Activated T-helper 1 cell treated with anti-CD3 and anti-CD28 coated beads, Interleukin-12 subunit alpha, Interleukin-12 subunit beta, Interleukin-2, Interleukin-4 antibody, amounts not matched to agents 30 ng/mL and 10 ng/mL and 1 ng/mL, durations not matched to agents 14 hours and 24 hours and 36 hours (primary cell): ENCODE results near the gene PRKCA. TPM values are rescaled to one million over a fixed set of nuclear protein-coding genes. Genes with fewer than 3 reads are reported as not detected.
"Not testable (repeated sequence)": the region's sequence is repeated elsewhere in the genome, so short reads cannot be mapped to it uniquely, and the experiment has no call there.

ENCODE experiments used
- DNase-seq: peaks from one replicate; pipeline ENCODE4 v3.0.0; 2021; ENCODE audit warnings: low spot score
- H3K27ac Mint-ChIP-seq: one replicate; pipeline ENCODE4 v1.8.0; 2021; ENCODE audit warnings: mild to moderate bottlenecking, mixed read lengths
- H3K27me3 Mint-ChIP-seq: one replicate; pipeline ENCODE4 v1.8.0; 2022; ENCODE audit warnings: mild to moderate bottlenecking, moderate library complexity, mixed read lengths; ENCODE audit not compliant: insufficient read depth
- H3K36me3 Mint-ChIP-seq: one replicate; pipeline ENCODE4 v1.8.0; 2021; ENCODE audit warnings: low read depth, mixed read lengths
- H3K4me1 Mint-ChIP-seq: one replicate; pipeline ENCODE4 v1.8.0; 2021; ENCODE audit warnings: low read depth, mixed read lengths
- H3K4me3 Mint-ChIP-seq: one replicate; pipeline ENCODE4 v1.8.0; 2021; ENCODE audit warnings: mild to moderate bottlenecking, moderate library complexity, mixed read lengths
- H3K9me3 Mint-ChIP-seq: one replicate; pipeline ENCODE4 v1.8.0; 2021; ENCODE audit warnings: mixed read lengths
- intact Hi-C: fragments of 100-400 bp; cut with micrococcal nuclease; formaldehyde crosslinking; loops from one replicate; pipeline ENCODE4 v1.15.1; 2024
- total RNA-seq: library from RNA; stranded (reverse); gene quantifications from 2 replicates; pipeline ENCODE4 v1.2.3, GENCODE V29; 2022

PRKCA gene
- total RNA-seq, 1 donor from 2014 or later = 157 TPM

DNA sequence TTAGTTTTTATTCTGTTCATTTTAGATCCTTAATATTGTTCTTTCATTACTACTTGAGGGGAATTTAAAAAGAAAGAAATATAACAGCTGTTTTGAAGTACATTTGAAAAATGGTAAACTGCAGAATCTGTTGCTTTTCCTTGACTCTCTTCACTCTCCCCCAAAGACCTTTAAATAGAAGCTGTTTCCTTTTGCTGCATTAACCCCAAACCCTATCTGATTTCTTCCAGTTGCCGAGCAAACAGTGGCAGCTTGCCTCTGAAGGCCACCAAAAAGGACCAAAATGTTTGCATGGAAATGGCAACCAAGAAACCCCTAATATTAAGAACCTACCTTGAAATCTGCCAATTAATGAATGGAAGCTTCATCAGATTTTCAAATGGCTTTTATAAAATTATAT, 37.1 kb downstream of the PRKCA start:
- no peaks in the 10 kb centered on the region for H3K27me3 Mint-ChIP-seq
- H3K36me3 Mint-ChIP-seq = peaks cover 38% of the 10 kb centered on the region
- peaks cover 59% of the 10 kb centered on the region for H3K4me1 Mint-ChIP-seq
- H3K4me3 Mint-ChIP-seq = no peak overlapping the region
- DNase-seq = no peak
- H3K27ac Mint-ChIP-seq = peak overlapping the region; percentile 49
- intact Hi-C loops = no loop called here
- H3K9me3 Mint-ChIP-seq = no peaks in the 10 kb centered on the region

DNA sequence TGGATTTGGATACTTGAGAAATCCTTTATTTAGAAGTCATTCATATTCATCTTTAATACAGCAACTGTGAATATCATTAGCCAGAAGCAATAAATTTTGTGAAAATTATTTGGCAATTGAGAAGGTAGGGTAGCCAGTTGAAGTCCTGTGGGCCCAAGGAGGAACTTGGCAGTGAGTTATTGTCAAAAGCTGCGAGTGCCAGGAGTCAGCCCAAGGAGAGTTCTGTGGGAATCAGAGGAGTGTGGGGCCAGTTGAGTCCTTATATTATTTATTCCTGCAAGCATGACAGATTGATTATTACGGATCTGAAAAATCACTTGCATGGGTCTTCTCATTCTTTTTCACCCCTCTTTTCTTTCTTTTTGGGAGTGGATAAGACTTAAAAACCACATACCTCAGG, 38.3 kb downstream of the PRKCA start:
- H3K4me3 Mint-ChIP-seq = no peak overlapping the region
- H3K27me3 Mint-ChIP-seq = no peaks in the 10 kb centered on the region
- H3K36me3 Mint-ChIP-seq = peaks cover 30% of the 10 kb centered on the region
- no peak overlapping the region for H3K27ac Mint-ChIP-seq
- H3K4me1 Mint-ChIP-seq = peaks cover 51% of the 10 kb centered on the region
- no peaks in the 10 kb centered on the region for H3K9me3 Mint-ChIP-seq
- intact Hi-C loops = no loop called here
- DNase-seq = no peak

DNA sequence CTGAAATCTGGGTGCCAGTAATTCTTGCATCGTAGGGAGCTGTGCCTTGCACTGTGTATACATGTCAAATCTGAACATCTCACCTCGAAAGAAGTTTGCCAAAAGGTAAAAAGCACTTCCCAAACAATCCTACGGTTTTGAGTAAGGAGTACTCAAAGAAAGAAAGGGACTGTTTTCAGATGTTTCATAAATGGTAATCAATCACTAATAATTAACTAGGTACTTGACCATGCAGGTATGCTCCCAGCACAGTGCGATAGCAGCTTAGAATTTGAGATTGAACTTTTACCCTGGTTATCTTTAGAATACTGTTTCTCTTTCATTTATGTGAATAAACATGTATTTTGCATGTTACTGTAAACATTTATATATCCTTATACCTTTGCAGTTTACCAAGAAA, 39.0 kb downstream of the PRKCA start:
- Mint-ChIP-seq H3K4me1 (peaks cover 51% of the 10 kb centered on the region), H3K27me3 (no peaks in the 10 kb centered on the region), H3K27ac (no peak overlapping the region)

DNA sequence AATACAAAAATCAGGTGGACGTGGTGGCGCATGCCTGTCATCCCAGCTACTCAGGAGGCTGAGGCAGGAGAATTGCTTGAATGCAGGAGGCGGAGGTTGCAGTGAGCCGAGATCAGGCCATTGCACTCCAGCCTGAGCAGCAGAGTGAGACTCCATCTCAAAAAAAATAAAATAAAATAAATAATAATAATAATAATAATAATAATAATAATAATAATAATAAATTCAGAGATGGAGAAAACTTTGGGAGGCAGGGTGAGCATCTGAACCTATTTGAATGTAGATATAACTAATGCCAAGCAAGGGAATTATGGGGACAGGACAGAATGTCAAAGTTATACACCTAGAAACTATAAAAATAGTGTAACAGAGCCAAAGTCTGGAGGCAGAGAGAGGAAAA, 39.9 kb downstream of the PRKCA start:
- peaks cover 22% of the 10 kb centered on the region for H3K36me3 Mint-ChIP-seq
- H3K9me3 Mint-ChIP-seq, H3K27ac Mint-ChIP-seq, intact Hi-C loops, H3K4me3 Mint-ChIP-seq, DNase-seq, H3K27me3 Mint-ChIP-seq: not testable (repeated sequence)
- peaks cover 49% of the 10 kb centered on the region for H3K4me1 Mint-ChIP-seq

More for the DNA sequence above, 39.0 kb downstream of the PRKCA start:
- Mint-ChIP-seq H3K36me3 (peaks cover 25% of the 10 kb centered on the region), H3K9me3 (no peaks in the 10 kb centered on the region), H3K4me3 (no peak overlapping the region)
- intact Hi-C loops = no loop called here
- DNase-seq = no peak

DNA sequence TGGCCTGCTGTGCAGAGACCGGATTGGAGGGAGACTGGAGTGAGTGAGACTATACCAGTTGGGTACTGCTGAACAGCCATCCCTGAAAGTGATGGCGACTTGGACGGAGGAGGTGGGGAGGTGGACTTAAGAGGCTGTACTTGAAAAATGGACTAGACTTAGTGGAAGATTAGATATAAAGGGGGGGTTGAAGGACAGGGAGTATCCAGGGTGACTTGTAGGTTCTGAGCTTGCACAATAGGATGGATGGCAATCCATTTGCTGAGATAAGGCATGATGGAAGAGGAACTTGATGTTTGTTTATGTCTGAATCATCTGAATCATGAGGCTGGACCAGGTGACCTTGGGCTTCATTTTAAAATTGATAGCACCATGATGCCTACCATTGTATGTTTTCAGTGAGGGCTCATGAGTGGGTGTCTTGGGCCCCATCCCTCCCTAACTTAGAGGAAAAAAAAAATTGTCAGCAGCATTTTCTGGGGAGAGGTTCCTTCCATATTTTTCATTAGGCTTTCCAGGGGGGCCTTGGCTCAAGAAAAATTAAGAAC, 41.2 kb downstream of the PRKCA start:
- Mint-ChIP-seq H3K4me3 (no peak overlapping the region), H3K27me3 (no peaks in the 10 kb centered on the region), H3K36me3 (peaks cover 20% of the 10 kb centered on the region), H3K9me3 (no peaks in the 10 kb centered on the region), H3K27ac (no peak overlapping the region), H3K4me1 (peaks cover 48% of the 10 kb centered on the region)
- intact Hi-C loops = no loop called here
- DNase-seq = no peak

DNA sequence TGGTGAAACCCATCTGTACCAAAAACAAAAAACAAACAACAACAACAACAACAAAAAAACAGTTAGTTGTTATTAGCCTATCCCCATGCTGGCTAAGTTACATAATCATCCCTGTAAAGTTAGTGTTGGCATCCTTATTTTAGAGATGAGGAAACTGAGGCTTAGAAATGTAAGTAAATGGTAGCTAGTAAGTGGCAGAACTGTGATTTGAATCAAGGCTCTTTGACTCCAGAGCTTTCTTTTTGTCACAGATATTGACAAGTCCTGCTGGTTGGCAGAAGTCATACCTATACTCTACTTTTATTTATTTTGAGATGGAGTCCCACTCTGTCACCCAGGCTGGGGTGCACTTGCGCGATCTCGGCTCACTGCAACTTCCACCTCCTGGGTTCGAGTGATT, 42.1 kb downstream of the PRKCA start:
- no peak overlapping the region for H3K4me3 Mint-ChIP-seq
- intact Hi-C loops = no loop called here
- H3K9me3 Mint-ChIP-seq = no peaks in the 10 kb centered on the region
- H3K27me3 Mint-ChIP-seq = no peaks in the 10 kb centered on the region
- peaks cover 16% of the 10 kb centered on the region for H3K36me3 Mint-ChIP-seq
- no peak overlapping the region for H3K27ac Mint-ChIP-seq
- no peak for DNase-seq
- peaks cover 48% of the 10 kb centered on the region for H3K4me1 Mint-ChIP-seq

DNA sequence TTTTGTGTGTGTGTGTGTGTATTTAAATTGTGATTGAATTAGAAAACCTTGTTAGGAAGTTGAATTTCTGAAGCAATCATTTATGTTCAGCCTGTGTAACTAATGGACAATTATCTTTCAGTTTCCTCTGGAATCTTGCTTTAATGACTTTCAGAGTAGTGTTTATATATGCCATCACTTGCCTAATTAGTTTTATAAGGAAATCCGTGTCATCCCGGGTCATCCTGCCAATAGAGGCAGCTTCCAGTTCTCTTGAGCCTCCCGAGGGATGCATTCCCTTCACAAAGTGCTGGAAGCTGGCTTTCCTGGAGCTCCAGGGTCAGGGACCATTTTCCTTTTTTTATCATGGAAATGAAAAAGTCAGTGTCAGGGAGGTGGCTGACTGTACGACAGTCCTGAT, 42.9 kb downstream of the PRKCA start:
- intact Hi-C loops = loop anchor here (5.0 kb wide), 1 partner anchor 77 kb away; no protein-coding TSS in a partner anchor
- H3K4me3 Mint-ChIP-seq = no peak overlapping the region
- H3K36me3 Mint-ChIP-seq = peaks cover 11% of the 10 kb centered on the region
- no peaks in the 10 kb centered on the region for H3K27me3 Mint-ChIP-seq
- no peak for DNase-seq
- no peaks in the 10 kb centered on the region for H3K9me3 Mint-ChIP-seq
- H3K4me1 Mint-ChIP-seq = peaks cover 47% of the 10 kb centered on the region
- H3K27ac Mint-ChIP-seq = no peak overlapping the region

DNA sequence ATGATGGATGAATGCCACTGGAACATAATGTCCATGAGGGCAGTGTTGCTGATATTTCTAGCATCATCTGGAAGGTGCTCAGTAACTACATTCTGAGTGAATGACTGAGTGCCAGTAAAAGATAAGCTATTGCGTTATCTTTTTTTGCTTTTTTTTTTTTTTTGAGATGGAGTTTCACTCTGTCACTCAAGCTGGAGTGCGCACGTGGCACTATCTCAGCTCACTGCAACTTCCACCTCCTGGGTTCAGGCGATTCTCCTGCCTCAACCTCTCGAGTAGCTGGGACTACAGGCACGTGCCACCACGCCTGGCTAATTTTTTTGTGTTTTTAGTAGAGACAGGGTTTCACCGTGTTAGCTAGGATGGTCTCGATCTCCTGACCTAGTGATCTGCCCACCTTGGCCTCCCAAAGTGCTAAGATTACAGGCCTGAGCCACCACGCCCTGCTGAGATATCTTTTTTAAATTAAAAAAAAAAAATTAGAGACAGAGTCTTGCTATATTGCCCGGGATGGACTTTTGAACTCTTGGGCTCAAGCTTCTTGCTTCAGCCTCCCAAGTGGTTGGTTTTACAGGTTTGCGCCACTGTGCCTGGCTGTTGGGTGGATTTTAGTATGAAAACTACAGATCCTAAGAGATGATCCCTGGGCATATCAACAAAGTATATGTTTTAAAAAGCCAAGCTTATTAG, 43.7 kb downstream of the PRKCA start:
- intact Hi-C loops = loop anchor here (5.0 kb wide), 1 partner anchor 76 kb away; no protein-coding TSS in a partner anchor
- H3K27me3 Mint-ChIP-seq, H3K9me3 Mint-ChIP-seq, H3K4me3 Mint-ChIP-seq, H3K36me3 Mint-ChIP-seq, H3K27ac Mint-ChIP-seq, DNase-seq: not testable (repeated sequence)
- H3K4me1 Mint-ChIP-seq = peaks cover 48% of the 10 kb centered on the region

DNA sequence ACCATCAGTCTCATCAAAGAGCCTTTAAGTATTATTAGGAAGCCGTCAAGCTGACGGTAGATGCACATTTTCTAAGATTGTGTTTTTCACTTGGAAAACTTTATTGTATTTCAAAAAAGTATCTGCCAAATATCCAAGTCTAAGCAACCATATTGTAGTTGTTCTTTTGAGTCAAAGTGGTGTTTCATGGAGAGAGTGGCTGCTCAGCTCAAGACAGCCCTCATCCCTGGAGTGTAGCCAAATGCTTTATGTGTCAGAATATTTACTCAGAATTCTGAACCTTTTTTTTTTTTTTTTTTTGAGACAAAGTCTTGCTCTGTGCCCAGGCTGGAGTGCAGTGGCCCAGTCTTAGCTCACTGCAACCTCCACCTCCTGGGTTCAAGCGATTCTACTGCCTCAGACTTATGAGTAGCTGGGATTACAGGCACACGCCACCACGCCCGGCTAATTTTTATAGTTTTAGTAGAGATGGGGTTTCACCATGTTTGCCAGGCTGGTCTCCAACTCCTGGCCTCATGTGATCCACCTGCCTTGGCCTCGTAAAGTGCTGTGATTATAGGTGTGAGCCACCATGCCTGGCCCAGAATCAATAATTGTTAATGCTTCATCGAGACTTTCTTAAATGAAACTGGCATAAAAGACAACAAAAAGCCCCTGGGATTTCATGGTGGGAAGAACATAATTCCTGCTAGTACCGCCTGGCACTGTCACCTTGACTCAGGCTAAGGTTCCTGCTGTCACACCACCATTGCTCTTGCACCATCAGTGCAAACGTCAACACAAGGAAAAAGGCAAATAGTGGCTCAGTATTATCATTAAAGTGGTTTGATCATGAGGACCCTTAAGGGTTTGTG, 45.5 kb downstream of the PRKCA start:
- intact Hi-C loops = loop anchor here (1.0 to 5.0 kb wide), 6 partner anchors 17 to 74 kb away; no protein-coding TSS in a partner anchor
- H3K4me3 Mint-ChIP-seq = peak overlapping the region; percentile 12
- H3K9me3 Mint-ChIP-seq = no peaks in the 10 kb centered on the region
- H3K36me3 Mint-ChIP-seq = peaks cover 7% of the 10 kb centered on the region
- no peak for DNase-seq
- H3K4me1 Mint-ChIP-seq = peaks cover 63% of the 10 kb centered on the region
- no peak overlapping the region for H3K27ac Mint-ChIP-seq
- no peaks in the 10 kb centered on the region for H3K27me3 Mint-ChIP-seq

DNA sequence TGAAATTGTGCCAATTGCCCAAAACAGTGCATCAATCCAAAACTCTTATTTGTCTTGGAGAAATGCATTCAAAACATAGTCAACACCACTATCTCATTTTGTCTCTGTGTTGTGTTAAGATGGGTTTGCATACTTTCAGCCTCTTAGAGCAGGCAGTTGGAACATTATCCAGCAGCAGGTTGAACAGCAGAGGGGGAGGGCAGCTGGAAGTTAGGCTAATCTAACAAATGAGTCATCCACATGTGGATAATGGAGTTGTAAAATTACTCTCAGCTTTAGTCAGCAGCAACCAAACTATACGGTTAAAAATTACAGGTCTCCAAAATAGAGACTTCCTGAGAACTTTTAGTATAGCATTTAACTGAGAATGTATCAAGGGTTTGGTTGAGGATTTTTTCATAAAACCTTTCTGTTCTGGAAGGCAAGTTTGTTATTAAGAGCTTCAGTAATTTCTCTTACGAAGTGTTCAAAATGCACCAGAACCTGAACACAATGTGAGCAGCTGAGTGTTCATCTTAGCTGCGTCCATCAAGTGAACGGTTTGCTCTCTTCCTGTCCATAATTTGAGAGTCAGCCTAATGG, 46.3 kb downstream of the PRKCA start:
- Mint-ChIP-seq H3K4me1 (peaks cover 62% of the 10 kb centered on the region), H3K36me3 (peaks cover 4% of the 10 kb centered on the region), H3K27me3 (no peaks in the 10 kb centered on the region), H3K27ac (peak overlapping the region; percentile 45), H3K9me3 (no peaks in the 10 kb centered on the region), H3K4me3 (peak overlapping the region; percentile 62)
- no peak for DNase-seq
- intact Hi-C loops = loop anchor here (1.0 to 5.0 kb wide), 6 partner anchors 16 to 74 kb away; no protein-coding TSS in a partner anchor

DNA sequence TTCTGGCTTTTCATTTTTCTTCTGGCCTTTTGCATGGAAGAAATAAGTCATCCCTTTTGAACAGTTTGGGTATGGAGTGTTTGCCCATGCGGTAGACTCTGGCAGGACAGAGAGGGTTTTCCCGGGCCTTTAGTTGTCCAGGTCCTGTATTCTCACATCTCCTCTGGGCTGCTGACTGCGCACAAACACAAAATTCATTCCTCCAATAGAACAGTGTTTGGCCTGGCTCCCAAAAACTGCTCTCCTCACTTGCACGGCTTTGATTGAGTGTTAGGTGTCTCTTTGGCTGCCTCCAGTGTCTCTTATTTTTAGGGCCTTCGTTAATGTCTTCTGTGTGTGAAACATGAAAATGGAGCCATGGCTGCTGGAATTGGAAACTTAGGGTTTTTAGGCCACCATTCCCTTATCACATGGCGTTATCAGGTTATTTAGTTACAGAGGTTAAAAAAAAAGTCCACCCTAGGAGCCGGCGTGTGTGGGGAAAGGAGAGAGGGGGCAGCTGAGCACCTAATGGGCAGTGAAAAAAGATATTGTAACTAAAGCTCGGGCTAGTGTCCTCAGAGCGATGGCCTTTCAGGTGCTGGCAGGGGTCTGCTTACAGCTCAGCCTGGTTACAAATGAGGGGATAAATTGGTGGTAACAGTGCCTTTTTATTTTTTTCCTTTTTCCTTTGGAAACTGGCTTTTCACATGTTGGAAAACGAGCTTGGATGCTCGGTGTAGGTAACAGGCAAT, 47.3 kb downstream of the PRKCA start:
- H3K36me3 Mint-ChIP-seq = peaks cover 10% of the 10 kb centered on the region
- no peaks in the 10 kb centered on the region for H3K27me3 Mint-ChIP-seq
- peaks cover 70% of the 10 kb centered on the region for H3K4me1 Mint-ChIP-seq
- H3K9me3 Mint-ChIP-seq = no peaks in the 10 kb centered on the region
- DNase-seq = no peak
- intact Hi-C loops = loop anchor here (2.0 to 5.0 kb wide), 2 partner anchors 15 to 73 kb away; no protein-coding TSS in a partner anchor
- H3K4me3 Mint-ChIP-seq = peak overlapping the region; percentile 62
- peak overlapping the region; percentile 56 for H3K27ac Mint-ChIP-seq

DNA sequence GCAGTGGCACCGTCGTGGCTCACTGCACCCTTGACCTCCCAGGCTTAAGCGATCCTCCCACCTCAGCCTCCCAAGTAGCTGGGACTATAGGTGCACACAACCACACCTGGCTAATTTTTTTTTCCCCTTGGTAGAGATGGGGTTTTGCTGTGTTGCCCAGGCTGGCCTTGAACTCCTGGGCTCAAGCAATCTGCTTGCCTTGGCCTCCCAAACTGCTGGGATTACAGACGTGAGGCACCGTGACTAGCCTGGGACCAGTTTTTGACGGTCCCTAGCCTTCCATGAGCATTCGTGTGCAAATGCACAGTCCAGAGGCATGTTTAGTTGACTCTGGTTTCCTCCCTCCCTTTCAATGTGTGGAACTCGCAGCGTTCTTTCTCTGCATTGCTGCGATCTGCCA, 48.2 kb downstream of the PRKCA start:
- intact Hi-C loops, H3K9me3 Mint-ChIP-seq, H3K27ac Mint-ChIP-seq, DNase-seq, H3K27me3 Mint-ChIP-seq, H3K4me3 Mint-ChIP-seq: not testable (repeated sequence)
- Mint-ChIP-seq H3K4me1 (peaks cover 79% of the 10 kb centered on the region), H3K36me3 (peaks cover 10% of the 10 kb centered on the region)
